AG09309 (cell line): Measurements from ENCODE around the gene SPOCD1.

Experiments
- DNase-seq: peaks from one replicate; pipeline ENCODE4 v3.0.0-alpha.2; 2010; ENCODE audit warnings: low read depth
- H3K4me3 ChIP-seq: 2 replicates; pipeline ENCODE4 v1.5.1; 2011; ENCODE audit warnings: mild to moderate bottlenecking, low read depth, low read length, moderate library complexity; ENCODE audit not compliant: control insufficient read depth
- TF ChIP-seq, protein P1 (sequence below): IDR thresholded peaks from 2 replicates; pipeline ENCODE4 v1.5.1; 2011; ENCODE audit warnings: mild to moderate bottlenecking, low read depth, low read length, inconsistent platforms; ENCODE audit not compliant: insufficient read depth, control insufficient read depth; ENCODE audit errors: missing control alignments

Gene SPOCD1

DNA sequence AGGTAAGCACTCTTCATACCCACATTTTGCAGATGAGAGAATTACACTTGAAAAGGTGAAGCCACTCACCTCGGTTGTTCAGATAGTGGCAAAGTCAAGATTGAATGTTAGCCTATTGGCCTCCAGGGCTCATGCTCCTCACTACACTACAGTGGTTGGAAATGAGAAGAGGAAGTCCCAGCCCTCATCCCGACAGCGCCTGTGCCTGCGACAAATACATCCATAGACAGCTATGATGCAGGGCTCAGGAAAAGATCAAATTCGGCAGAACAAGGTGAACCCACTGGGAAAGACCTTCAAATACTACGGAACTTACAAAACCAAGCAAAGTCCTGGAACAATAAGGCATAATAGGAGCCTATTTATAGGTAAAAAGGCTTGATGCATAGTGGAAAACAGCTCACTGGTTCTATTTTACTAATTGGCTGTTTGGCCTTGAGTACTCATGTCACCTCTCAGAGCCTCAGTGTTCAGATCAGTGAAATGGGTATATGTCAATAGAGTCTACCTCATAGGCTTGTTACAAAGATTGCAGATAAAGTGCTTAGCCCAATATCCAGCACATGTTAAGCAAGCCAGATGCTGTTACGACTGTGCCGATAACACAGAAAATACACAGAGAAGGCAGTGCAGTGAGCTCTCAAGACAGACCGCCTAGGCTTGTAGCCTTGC, 3.5 kb downstream of the SPOCD1 start:
- DNase-seq: no peak
- no peak overlapping the region for H3K4me3 ChIP-seq
- TF ChIP-seq, protein P1, sequence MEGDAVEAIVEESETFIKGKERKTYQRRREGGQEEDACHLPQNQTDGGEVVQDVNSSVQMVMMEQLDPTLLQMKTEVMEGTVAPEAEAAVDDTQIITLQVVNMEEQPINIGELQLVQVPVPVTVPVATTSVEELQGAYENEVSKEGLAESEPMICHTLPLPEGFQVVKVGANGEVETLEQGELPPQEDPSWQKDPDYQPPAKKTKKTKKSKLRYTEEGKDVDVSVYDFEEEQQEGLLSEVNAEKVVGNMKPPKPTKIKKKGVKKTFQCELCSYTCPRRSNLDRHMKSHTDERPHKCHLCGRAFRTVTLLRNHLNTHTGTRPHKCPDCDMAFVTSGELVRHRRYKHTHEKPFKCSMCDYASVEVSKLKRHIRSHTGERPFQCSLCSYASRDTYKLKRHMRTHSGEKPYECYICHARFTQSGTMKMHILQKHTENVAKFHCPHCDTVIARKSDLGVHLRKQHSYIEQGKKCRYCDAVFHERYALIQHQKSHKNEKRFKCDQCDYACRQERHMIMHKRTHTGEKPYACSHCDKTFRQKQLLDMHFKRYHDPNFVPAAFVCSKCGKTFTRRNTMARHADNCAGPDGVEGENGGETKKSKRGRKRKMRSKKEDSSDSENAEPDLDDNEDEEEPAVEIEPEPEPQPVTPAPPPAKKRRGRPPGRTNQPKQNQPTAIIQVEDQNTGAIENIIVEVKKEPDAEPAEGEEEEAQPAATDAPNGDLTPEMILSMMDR: no peak

DNA sequence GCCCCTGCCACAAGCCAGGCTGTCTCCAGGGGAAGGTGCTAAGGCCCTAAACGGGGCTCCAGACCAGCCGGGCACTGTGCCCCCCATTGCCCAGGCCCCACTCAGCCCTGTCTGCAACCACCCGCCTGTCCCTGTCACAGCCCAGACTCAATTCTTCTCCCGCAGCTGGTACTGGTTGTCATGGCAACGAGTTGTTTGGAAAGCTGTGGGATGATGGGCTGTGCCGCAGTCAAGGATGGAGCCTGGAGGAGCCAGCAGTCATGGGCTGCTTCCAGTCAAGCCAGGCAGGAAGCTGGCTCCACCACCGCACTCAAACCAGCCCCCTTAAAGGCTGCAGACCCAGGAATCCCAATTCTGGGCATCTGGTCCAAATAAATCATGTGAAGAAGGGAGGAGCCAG, 4.2 kb downstream of the SPOCD1 start:
- TF ChIP-seq, protein P1: no peak
- DNase-seq: no peak
- no peak overlapping the region for H3K4me3 ChIP-seq

DNA sequence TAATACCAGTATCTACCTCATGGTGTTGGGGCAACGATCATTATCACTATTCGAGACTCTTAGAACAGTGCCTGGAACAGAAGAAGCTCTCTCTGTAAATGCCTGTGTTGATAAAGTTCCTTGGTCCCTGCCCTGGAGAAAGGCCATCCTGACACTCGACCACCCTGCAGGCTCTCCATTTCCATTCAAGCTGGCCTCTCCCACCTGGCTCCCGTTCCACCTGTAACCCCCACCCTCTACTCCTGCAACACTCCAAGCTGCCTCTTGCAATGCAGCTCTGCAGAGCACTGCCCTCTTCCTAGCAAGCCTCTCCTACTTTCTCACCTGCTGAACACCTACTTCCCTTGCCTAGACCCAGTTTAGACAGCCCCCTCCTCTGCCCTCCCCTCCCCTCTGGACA, 6.1 kb downstream of the SPOCD1 start:
- TF ChIP-seq, protein P1: no peak
- H3K4me3 ChIP-seq: no peak overlapping the region
- DNase-seq: no peak

DNA sequence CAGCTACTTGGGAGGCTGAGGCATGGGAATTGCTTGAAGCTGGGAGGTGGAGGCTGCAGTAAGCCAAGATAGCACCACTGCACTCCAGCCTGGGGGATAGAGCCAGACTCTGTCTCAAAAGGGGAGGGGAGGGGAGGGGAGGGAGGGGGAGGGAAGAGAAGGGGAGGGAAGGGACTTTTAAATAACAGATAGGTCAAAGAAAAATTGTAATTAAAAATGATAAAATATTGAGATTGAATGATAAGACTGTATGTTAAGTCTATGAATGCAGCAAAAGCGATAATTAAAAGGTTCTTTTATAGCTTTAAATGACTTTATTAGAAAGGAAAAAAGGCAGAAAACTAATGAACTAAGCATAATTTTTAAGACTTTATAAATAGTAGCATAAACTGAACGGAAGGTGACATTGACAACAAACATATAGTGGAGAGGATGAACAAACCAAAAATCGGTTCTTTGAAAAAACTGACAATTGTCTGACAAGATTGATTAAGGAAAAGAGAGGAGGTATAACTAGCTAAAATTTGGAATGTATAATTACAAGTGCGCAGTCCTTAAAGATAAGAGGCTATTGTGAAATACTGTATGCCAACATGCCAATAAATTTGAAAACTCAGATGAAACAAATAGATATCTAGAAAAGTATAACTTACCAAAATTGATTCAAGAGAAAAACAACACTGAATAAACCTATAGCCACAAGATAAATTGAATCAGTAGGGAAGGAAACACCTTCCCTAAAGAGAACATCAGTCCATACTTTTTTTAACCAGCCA, 8.4 kb downstream of the SPOCD1 start:
- TF ChIP-seq, protein P1: no peak
- no peak overlapping the region for H3K4me3 ChIP-seq
- DNase-seq: no peak

DNA sequence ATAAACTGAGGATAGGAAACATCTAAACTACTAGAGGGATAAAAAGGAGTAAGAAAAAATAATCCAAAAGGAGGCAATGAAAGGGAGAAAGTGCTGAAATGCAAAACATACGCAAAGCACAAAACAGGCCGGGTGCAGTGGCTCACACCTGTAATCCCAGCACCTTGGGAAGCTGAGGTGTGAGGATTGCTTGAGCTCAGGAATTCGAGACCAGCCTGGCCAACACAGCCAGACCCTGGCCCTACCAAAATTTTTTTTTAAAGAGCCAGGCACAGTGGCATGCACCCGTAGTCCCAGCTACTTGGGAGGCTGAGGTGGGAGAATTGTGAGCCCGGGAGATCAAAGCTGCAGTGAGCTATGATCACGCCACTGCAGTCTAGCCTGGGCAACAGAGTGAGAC, 10.5 kb downstream of the SPOCD1 start:
- TF ChIP-seq, protein P1: no peak
- no peak overlapping the region for H3K4me3 ChIP-seq
- no peak for DNase-seq

DNA sequence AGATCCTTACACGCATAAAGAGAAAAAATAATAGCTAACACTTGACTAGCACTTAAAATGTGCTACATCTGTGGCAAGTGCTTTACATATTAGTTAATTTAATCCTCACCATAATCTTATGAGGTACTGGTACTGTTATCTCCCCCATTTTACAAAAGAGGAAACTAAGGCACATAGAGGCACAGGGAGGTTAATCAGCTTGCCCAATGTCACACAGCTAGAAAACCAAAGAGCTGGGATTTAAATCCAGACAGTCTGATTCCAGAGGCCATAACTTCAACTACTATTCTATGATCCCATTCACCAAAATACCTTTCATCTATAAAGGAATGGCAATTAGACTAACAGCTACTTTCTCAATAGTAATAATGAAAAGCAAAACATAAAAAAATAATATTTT, 11.7 kb downstream of the SPOCD1 start:
- H3K4me3 ChIP-seq: no peak overlapping the region
- DNase-seq: no peak
- TF ChIP-seq, protein P1: no peak

DNA sequence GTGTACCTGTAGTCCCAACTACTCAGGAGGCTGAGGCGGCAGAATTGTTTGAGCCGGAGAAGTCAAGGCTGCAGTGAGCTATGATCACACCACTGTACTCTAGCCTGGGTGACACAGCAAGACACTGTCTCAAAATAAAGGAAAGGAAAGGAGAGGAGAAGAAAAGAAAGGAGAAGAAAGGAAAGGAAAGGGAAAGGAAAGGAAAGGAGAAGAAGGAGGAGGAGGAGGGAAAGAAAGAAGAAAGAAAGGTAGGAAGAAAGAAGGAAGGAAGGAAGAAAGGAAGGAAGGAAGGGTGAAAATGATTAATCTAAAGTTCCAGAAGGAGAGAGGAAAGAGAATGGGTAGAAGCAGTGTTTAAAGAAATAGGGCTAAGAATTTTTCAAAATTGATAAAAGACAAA, 12.2 kb downstream of the SPOCD1 start:
- TF ChIP-seq, protein P1: no peak
- DNase-seq: no peak
- no peak overlapping the region for H3K4me3 ChIP-seq
